Fibroblast of mammary gland (primary cell): Measurements from ENCODE around the gene TREML4.

Experiments used
- DNase-seq: peaks from one replicate; pipeline ENCODE4 v3.0.0-alpha.2; 2010; ENCODE audit warnings: low read depth
- H3K4me3 ChIP-seq: 2 replicates; pipeline ENCODE4 v1.5.1; 2011; ENCODE audit warnings: low read depth, mild to moderate bottlenecking, low read length, moderate library complexity; ENCODE audit not compliant: control insufficient read depth
- CTCF ChIP-seq: conservative IDR thresholded peaks from 2 replicates; pipeline ENCODE4 v1.5.1; 2011; ENCODE audit warnings: low read depth, low read length, inconsistent platforms; ENCODE audit not compliant: control insufficient read depth, insufficient read depth

TREML4 gene

DNA sequence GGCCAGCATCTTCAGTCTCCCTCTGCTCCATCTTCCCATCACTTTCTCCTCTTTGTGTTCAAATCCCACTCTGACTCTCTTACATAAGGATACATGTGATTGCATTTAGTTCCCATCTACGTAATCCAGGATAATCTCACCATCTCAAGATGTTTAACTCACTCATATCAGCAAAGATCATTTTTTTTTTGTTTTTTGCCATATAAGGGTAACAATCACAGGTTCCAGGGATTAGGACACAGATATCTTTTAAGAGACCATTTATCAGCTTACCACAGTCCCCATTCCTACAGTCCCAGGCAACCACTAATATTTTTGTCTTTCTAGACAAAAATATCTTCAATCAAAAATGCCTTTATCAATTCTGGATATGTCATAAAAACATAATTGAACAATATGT lies 24.0 kb upstream of the TREML4 start:
- H3K4me3 ChIP-seq: no peak overlapping the region
- no peak for DNase-seq

GRCh38 chr6:41208439-41209106 lies 19.6 kb upstream of the TREML4 start:
- H3K4me3 ChIP-seq: no peak overlapping the region
- TF ChIP-seq CTCF: no peak
- DNase-seq: no peak

More for the DNA sequence above, 24.0 kb upstream of the TREML4 start:
- TF ChIP-seq CTCF: no peak

- DNase-seq: no peak
Observed at GRCh38 chr6:41209547-41210320, 18.4 kb upstream of the TREML4 start.

DNA sequence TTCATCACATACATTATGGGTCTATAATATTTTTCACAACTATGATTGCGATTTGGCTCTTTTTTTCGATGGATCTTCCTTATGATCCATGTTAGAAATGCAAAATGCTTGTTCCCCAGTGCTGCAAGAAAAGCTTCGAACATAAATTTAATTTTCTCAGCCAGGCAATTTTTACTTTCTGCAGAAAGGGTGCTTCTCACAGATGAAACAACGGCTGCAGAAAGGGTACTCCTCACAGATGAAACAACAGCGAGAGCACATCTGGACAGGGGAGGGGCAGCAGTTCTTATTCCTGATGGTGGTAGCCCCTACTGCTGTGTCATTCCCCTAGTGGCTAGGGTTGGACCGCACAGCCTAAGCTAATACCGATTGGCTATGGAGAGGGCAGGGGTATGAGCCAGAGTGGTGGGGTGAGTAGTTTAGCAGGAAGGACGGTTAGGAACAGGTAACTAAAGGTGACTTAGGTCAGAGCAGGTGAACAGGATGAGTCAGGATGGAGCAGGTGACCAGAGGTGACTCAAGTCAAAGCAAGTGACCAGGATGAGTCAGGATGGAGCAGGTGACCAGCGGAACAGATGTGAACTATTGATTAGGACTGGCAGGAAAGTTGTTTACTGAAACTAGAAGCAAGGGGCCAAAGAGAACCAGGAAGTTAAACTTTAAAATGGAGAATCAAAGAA lies 13.4 kb upstream of the TREML4 start:
- DNase-seq: no peak
- no peak overlapping the region for H3K4me3 ChIP-seq
- no peak for TF ChIP-seq CTCF

More at GRCh38 chr6:41209547-41210320, 18.4 kb upstream of the TREML4 start:
- no peak for TF ChIP-seq CTCF
- H3K4me3 ChIP-seq: no peak overlapping the region

DNA sequence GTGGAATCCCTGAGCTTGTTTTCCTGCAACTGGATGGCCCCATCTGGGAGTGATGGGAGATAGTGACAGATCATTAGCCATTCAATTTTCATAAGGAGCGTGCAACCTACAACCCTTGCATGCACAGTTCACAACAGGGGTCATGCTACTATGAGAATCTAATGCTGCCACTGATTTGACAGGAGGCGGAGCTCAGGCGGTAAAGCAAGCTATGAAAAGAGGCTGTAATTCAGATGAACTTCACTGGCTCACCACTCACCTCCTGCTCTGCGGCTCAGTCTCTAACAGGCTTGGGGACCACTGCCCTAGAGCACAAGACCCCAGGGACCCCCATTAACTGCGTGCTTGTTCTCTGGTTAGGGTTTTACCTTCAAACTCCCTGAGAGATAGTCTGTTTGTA lies 12.4 kb upstream of the TREML4 start:
- DNase-seq: no peak
- TF ChIP-seq CTCF: no peak
- H3K4me3 ChIP-seq: no peak overlapping the region

GRCh38 chr6:41216616-41217015 lies 11.5 kb upstream of the TREML4 start:
- H3K4me3 ChIP-seq: no peak overlapping the region
- no peak for TF ChIP-seq CTCF
- DNase-seq: no peak
